Measurements from ENCODE around the gene KRT36. TPM values are rescaled to one million over a fixed set of nuclear protein-coding genes. Genes with fewer than 3 reads are reported as not detected.

The KRT36 gene
- total RNA-seq, 4 donors from 2014 or later, result not detected

GRCh38 chr17:41457676-41458075, 32.0 kb downstream of the KRT36 start:
- H3K27ac ChIP-seq, result no peak overlapping the region
- TF ChIP-seq EP300 (IDR thresholded peaks at IDR 0.05), result no peak
- no peak for TF ChIP-seq POLR2AphosphoS5 (IDR thresholded peaks at IDR 0.05)
- no peak for TF ChIP-seq CTCF (IDR thresholded peaks at IDR 0.05)
- no peak for TF ChIP-seq POLR2A (IDR thresholded peaks at IDR 0.05)
- no peak overlapping the region for H3K4me3 ChIP-seq
- no peaks in the 10 kb centered on the region for H3K36me3 ChIP-seq
- no peaks in the 10 kb centered on the region for H3K9me3 ChIP-seq
- no peak for ATAC-seq
- peaks cover 0 to 26% (median 0%) of the 10 kb centered on the region in 3 donors for H3K4me1 ChIP-seq
- H3K27me3 ChIP-seq, result no peaks in the 10 kb centered on the region
- 0 to 56% methylated on average over 1 to 2 of the region's 4 CpGs for WGBS, 2 donors (ENCODE audit: low coverage in 1 of 2)

GRCh38 chr17:41456204-41456603, 33.5 kb downstream of the KRT36 start:
- H3K4me1 ChIP-seq, result peaks cover 0 to 22% (median 0%) of the 10 kb centered on the region in 3 donors
- ATAC-seq, result no peak
- peaks cover 0 to 8% (median 0%) of the 10 kb centered on the region in 3 donors for H3K9me3 ChIP-seq
- H3K36me3 ChIP-seq, result no peaks in the 10 kb centered on the region
- 90 to 93% methylated on average over 2 to 3 of the region's 3 CpGs for WGBS, 2 donors (ENCODE audit: low coverage in 1 of 2)
- H3K27me3 ChIP-seq, result peaks cover 5% of the 10 kb centered on the region
- no peak overlapping the region for H3K27ac ChIP-seq
- no peak overlapping the region for H3K4me3 ChIP-seq
- no peak for TF ChIP-seq POLR2A (IDR thresholded peaks at IDR 0.05)
- TF ChIP-seq EP300 (IDR thresholded peaks at IDR 0.05), result no peak
- no peak for TF ChIP-seq CTCF (IDR thresholded peaks at IDR 0.05)
- TF ChIP-seq POLR2AphosphoS5 (IDR thresholded peaks at IDR 0.05), result no peak

GRCh38 chr17:41455236-41455635, 34.5 kb downstream of the KRT36 start:
- Histone ChIP-seq H3K36me3 (no peaks in the 10 kb centered on the region), H3K9me3 (peaks cover 0 to 14% (median 0%) of the 10 kb centered on the region in 3 donors), H3K4me3 (no peak overlapping the region), H3K27me3 (peaks cover 5% of the 10 kb centered on the region), H3K27ac (no peak overlapping the region), H3K4me1 (peaks cover 0 to 22% (median 0%) of the 10 kb centered on the region in 3 donors)
- ATAC-seq, result no peak
- 86% methylated on average over 1 of the region's 1 CpG; no CpG with 5 or more reads in 1 of the 2 donors for WGBS, 2 donors (ENCODE audit: low coverage in 1 of 2)
- TF ChIP-seq CTCF (IDR thresholded peaks at IDR 0.05), result no peak
- no peak for TF ChIP-seq EP300 (IDR thresholded peaks at IDR 0.05)
- no peak for TF ChIP-seq POLR2AphosphoS5 (IDR thresholded peaks at IDR 0.05)
- no peak for TF ChIP-seq POLR2A (IDR thresholded peaks at IDR 0.05)

DNA sequence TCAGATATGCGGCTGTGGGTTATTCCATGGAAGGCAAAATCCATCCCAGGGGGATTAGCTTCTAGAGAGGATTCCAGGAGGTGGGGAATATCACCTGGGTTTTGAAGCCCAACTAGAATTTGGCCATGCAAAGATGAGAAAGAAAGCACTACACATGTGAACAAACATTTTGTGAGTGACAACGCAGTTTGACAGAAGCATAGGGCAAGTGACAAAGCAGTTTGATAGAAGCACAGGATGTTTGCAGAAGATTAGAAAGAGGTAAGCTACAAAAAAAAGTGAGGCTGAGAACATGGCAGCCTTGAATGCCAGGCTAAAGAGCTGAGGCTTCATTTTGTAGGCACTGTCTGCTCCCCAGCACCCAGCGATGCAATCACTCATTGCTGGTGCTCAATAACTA, 36.6 kb downstream of the KRT36 start:
- 84 to 91% methylated on average over 3 of the region's 3 CpGs for WGBS, 2 donors (ENCODE audit: low coverage in 1 of 2)
- H3K27ac ChIP-seq, result no peak overlapping the region
- TF ChIP-seq EP300 (IDR thresholded peaks at IDR 0.05) (no peak), POLR2AphosphoS5 (IDR thresholded peaks at IDR 0.05) (no peak), CTCF (IDR thresholded peaks at IDR 0.05) (no peak), POLR2A (IDR thresholded peaks at IDR 0.05) (no peak)
- no peak overlapping the region for H3K4me3 ChIP-seq
- H3K9me3 ChIP-seq, result peaks cover 0 to 14% (median 0%) of the 10 kb centered on the region in 3 donors
- H3K36me3 ChIP-seq, result no peaks in the 10 kb centered on the region
- H3K4me1 ChIP-seq, result peaks cover 0 to 15% (median 0%) of the 10 kb centered on the region in 3 donors
- ATAC-seq, result no peak
- peaks cover 10% of the 10 kb centered on the region for H3K27me3 ChIP-seq

DNA sequence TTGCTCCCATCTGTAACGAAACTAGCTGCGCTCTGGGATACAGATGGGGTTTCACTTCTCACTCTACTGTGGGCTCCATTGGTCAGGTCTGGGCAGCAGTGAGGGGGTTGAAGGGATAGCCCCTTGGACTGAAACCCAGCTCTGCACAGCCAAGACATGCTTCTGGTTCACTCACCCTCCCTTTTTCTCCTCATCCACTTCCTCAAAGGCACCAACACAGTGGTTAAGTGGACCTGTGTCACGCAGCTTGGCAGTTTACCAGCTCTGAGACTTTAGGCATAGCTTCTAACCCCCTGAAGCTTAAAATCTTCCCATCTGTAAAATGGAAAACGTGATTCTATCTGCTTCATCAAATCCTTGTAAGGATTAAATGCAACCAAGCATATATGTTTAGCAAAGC, 37.4 kb downstream of the KRT36 start:
- no peaks in the 10 kb centered on the region for H3K36me3 ChIP-seq
- no peak for ATAC-seq
- H3K9me3 ChIP-seq, result peaks cover 0 to 14% (median 0%) of the 10 kb centered on the region in 3 donors
- no peak for TF ChIP-seq CTCF (IDR thresholded peaks at IDR 0.05)
- TF ChIP-seq POLR2AphosphoS5 (IDR thresholded peaks at IDR 0.05), result no peak
- no peak for TF ChIP-seq POLR2A (IDR thresholded peaks at IDR 0.05)
- no peak for TF ChIP-seq EP300 (IDR thresholded peaks at IDR 0.05)
- peaks cover 10% of the 10 kb centered on the region for H3K27me3 ChIP-seq
- H3K27ac ChIP-seq, result no peak overlapping the region
- WGBS, 2 donors (ENCODE audit: low coverage in 1 of 2), result 29 to 51% methylated on average over 2 of the region's 4 CpGs
- H3K4me1 ChIP-seq, result peaks cover 0 to 8% (median 0%) of the 10 kb centered on the region in 3 donors
- no peak overlapping the region for H3K4me3 ChIP-seq
